GM12891 (cell line): ENCODE measurements around the gene SIRPG.

Source experiments
- POLR2A ChIP-seq: IDR thresholded peaks from 2 replicates; pipeline ENCODE4 v1.6.1; 2011; ENCODE audit warnings: low read depth, low read length, control low read depth
- POLR2AphosphoS5 ChIP-seq: IDR thresholded peaks from 2 replicates; pipeline ENCODE4 v1.6.1; 2011; ENCODE audit warnings: low read depth, low read length, control low read depth
- TAF1 ChIP-seq: IDR thresholded peaks from 2 replicates; pipeline ENCODE4 v1.6.1; 2011; ENCODE audit warnings: low read depth, low read length, control low read depth

DNA sequence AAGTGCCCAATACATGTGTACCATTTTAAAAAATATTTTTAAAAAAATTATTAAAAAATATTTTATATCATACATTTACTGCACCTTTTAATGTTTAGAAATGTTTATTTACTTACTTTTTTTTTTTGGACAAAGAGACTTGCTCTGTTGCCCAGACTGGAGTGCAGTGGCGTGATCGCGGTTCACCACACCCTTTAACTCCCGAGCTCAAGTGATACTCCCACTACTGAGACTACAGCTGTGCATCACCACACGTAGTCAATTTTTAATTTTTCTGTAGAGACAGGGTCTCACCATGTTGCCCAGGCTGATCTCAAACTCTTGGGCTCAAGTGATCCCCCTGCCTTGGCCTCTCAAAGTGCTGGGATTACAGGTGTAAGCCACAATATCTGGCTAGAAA is 9.2 kb upstream of the SIRPG start:
- no peak for TF ChIP-seq POLR2AphosphoS5
- TF ChIP-seq TAF1, result no peak
- TF ChIP-seq POLR2A, result no peak
